ENCODE results near the gene UBE2D3.

UBE2D3 gene

DNA sequence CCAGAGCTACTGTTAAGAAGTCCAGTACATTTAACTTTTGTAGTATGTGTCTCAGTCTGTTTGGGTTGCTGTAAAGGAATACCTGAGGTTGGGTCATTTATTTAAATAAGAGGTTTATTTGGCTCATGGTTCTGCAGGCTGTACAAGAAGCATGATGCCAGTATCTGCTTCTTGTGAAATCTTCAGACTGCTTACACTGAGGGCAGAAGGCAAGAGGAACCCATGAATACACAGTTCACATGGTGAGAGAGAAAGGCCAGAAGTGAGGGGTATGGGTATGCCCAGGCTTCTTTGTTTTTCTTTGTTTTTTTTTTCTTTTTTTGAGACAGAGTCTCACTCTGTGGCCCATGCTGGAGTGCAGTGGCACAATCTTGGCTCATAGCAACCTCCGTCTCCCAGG is 35.4 kb upstream of the UBE2D3 start:
- TF ChIP-seq, protein P1, sequence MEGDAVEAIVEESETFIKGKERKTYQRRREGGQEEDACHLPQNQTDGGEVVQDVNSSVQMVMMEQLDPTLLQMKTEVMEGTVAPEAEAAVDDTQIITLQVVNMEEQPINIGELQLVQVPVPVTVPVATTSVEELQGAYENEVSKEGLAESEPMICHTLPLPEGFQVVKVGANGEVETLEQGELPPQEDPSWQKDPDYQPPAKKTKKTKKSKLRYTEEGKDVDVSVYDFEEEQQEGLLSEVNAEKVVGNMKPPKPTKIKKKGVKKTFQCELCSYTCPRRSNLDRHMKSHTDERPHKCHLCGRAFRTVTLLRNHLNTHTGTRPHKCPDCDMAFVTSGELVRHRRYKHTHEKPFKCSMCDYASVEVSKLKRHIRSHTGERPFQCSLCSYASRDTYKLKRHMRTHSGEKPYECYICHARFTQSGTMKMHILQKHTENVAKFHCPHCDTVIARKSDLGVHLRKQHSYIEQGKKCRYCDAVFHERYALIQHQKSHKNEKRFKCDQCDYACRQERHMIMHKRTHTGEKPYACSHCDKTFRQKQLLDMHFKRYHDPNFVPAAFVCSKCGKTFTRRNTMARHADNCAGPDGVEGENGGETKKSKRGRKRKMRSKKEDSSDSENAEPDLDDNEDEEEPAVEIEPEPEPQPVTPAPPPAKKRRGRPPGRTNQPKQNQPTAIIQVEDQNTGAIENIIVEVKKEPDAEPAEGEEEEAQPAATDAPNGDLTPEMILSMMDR (IDR thresholded peaks at IDR 0.05) = no peak

DNA sequence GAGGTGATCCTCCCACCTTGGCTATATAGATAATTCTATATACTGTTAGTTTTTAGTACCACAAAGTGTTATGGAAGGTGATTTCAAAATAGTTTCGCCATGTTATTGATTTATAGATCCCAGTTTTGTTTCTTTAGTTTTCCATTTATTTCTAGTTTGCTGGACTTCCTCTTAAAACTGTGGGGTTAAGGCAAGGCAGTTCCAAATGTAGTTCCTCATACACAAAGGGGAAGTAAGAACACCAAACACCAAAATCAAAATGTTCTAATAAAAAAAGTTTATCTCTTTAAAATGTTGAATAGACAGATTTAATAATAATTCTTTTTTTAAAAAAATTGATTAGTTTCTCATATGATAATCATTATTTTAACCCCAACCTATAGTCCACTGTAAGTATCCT is 34.7 kb upstream of the UBE2D3 start:
- TF ChIP-seq, protein P1 (IDR thresholded peaks at IDR 0.05) = no peak

DNA sequence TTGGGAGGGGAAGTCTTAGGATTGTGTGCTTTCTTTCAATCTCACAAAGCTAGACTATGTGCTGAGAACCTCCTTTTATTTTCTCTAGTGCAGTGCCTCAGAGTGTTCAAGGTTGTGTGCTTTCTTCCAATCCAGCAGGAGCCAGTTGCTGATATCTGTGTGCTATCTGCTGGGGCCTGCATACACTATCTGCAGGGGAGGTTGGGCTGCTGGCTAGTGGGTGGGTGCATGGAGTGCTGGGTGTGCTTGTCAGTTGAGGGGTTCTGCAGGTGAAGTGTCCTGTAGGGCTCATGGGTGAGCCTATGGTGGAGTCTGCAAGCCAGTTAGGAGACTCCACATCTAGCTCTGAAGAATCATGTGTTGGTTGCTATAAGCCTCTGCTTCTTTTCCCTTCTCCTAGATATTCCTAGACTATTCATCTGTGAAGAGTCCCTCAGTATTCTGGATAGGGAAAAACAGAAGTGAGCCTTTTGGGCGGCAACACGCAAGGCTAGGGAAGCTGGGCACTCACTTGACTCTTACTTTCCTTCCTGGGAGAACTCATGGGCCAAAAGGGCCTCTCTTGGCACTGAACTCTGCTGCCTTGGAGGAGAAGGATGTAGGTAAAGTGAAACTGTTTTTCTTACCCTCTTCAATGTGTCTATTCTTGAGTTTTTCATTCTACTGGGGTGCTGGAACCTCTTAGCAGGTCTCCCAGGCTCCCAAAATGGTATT is 33.4 kb upstream of the UBE2D3 start:
- TF ChIP-seq, protein P1 (IDR thresholded peaks at IDR 0.05) = no peak

DNA sequence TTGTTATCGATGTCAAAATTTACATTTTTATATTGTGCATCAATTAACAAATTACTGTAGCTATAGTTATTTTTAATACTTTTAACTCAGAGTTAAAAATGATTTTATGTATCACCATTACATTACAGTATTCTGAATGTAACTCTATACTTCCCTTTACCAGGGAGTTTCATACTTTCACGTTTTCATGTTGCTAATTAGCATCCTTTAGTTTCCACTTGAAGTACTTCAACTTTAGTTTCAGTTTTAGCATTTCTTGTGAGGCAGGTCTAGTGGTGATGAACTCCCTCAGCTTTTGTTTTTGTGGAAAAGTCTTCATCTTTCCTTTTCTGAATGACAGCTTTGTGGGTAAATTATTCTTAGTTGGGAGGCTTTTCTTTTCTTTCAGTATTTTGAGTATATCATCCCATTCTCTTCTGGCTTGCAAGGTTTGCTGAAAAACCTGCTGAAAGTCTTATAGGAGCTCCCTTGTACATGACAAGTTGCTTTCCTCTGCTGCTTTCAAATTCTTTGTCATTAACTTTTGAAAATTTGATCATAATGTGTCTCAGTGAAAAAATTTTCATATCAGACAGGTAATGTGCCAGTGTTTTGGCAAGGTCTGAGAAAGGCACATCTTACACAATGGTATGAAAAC is 31.6 kb upstream of the UBE2D3 start:
- TF ChIP-seq, protein P1 (IDR thresholded peaks at IDR 0.05) = no peak

DNA sequence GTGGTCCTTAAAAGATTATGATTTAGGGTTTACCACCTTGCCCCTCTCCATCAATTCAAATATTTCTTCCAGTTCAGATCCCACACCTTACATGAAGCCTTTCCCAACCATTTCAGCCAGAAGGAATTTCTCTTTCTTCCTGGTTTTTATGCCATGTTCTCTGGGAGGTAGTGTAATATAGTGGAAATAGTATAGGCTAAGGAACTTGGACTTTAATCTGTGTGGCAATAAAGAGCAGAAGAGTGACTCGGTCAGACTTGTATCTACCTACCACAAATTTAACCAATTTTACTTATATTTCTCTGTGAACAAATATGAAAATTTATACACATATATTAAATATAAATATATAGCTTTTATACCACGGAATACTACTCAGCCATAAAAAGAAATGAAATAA is 23.0 kb upstream of the UBE2D3 start:
- TF ChIP-seq, protein P1 (IDR thresholded peaks at IDR 0.05) = no peak

DNA sequence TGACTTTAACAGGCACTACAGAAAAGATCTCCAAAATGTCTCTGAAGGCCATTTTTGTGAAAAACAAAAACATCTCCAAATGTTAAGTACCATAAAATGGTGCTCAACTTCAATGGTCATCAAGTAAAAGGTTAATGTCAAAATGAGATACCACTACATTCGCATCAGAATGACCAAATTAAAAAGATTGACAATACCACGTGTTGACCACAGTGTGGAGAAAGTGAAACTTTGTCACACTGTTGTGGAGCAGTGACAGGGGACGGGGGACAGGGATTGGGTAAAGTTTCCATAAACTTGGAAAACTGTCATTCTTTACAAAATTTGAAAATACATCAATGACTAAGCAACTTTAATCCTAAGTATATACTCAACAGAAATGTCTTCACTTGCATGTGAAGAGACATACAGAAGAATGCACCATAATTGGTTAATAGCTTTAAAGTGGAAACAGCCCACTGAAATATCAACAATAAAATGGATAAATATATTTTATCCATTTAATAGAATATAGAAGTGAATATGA is 22.3 kb upstream of the UBE2D3 start:
- TF ChIP-seq, protein P1 (IDR thresholded peaks at IDR 0.05) = no peak

DNA sequence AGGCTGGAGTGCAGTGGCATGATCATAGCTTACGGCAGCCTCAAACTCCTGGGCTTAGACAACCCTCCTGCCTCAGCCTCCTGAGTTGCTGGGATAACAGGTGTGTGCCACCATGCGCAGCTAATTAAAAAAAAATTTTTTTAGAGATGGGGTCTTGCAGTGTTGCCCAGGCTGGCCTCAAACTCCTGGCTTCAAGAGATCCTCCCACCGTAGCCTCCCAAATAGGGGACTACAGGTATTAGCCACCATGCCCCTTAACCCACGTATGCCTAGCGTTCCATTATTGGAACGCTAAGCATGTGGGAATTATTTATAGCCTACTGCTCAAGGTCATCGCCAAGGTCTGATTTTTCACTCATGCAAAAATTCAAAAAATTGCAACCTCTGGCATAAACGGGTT is 20.3 kb upstream of the UBE2D3 start:
- TF ChIP-seq, protein P1 (IDR thresholded peaks at IDR 0.05) = no peak
